K562 (cell line): ENCODE data around the gene HES4. TPM values are rescaled to one million over a fixed set of nuclear protein-coding genes. Genes with fewer than 3 reads are reported as not detected.

ENCODE experiments used
- ATF6 ChIP-seq: sonication (generic); formaldehyde crosslinking; IDR thresholded peaks from 2 replicates; pipeline ENCODE4 v1.4.0; 2020; ENCODE audit warnings: mild to moderate bottlenecking, missing genetic modification reagents
- BCOR ChIP-seq: fragments of 450-650 bp; IDR thresholded peaks from 2 replicates; pipeline ENCODE4 v1.6.1; 2016
- FOXA3 ChIP-seq, 2 experiments: fragments of 450-650 bp in 1 of 2; sonication (generic) in 1 of 2; formaldehyde crosslinking; IDR thresholded peaks in 1 of 2; conservative IDR thresholded peaks in 1 of 2; 2 replicates each; pipeline versions ENCODE4 v1.4.0 to v1.8.0; 2020 to 2022; ENCODE audit warnings: mild to moderate bottlenecking in 2 of 2, missing genetic modification reagents in 1 of 2
- GATAD2B ChIP-seq: fragments of 450-650 bp; IDR thresholded peaks from 2 replicates; pipeline ENCODE4 v1.6.1; 2017; ENCODE audit warnings: mild to moderate bottlenecking, borderline replicate concordance
- HINFP ChIP-seq: fragments of 450-650 bp; conservative IDR thresholded peaks from 2 replicates; pipeline ENCODE4 v1.6.1; 2016; ENCODE audit warnings: missing genetic modification characterization, low read depth, mild to moderate bottlenecking, control low read depth, missing compliant biosample characterization
- IFI16 ChIP-seq: fragments of 250-450 bp; sonication (Bioruptor Pico); IDR thresholded peaks from 2 replicates; pipeline ENCODE4 v2.1.2; 2022; ENCODE audit warnings: mild to moderate bottlenecking, inconsistent platforms
- MLX ChIP-seq, 2 experiments: fragments of 450-650 bp in 1 of 2; sonication (generic) in 1 of 2; formaldehyde crosslinking; conservative IDR thresholded peaks; 2 replicates each; pipeline versions ENCODE4 v1.4.0 to v1.8.1; 2020 to 2022; ENCODE audit warnings: mild to moderate bottlenecking in 1 of 2, missing genetic modification reagents in 1 of 2
- NFE2 ChIP-seq: IDR thresholded peaks from 2 replicates; pipeline ENCODE4 v1.6.1; 2014; ENCODE audit warnings: antibody characterized with exemption, low read depth
- NFYB ChIP-seq: IDR thresholded peaks from 2 replicates; pipeline ENCODE4 v1.6.1; 2011; ENCODE audit warnings: mild to moderate bottlenecking, moderate library complexity; ENCODE audit not compliant: insufficient read length; ENCODE audit errors: extremely low read depth
- PCBP1 ChIP-seq: fragments of 200-400 bp; formaldehyde crosslinking; IDR thresholded peaks from 2 replicates; pipeline ENCODE4 v1.6.1; 2018; ENCODE audit warnings: mild to moderate bottlenecking, low read depth, low read length; ENCODE audit not compliant: poor library complexity, severe bottlenecking
- PKNOX1 ChIP-seq: fragments of 450-650 bp; IDR thresholded peaks from 2 replicates; pipeline ENCODE4 v1.6.1; 2016
- RBM14 ChIP-seq: fragments of 200-400 bp; formaldehyde crosslinking; IDR thresholded peaks from 2 replicates; pipeline ENCODE4 v1.6.1; 2018; ENCODE audit warnings: low read depth, mild to moderate bottlenecking, low read length, moderate library complexity, borderline replicate concordance; ENCODE audit not compliant: insufficient read depth
- SNRNP70 ChIP-seq: fragments of 200-400 bp; formaldehyde crosslinking; optimal IDR thresholded peaks from 2 replicates; pipeline ENCODE3; 2017; ENCODE audit warnings: low read depth, low read length
- SP2 ChIP-seq: IDR thresholded peaks from 2 replicates; pipeline ENCODE4 v1.6.1; 2011; ENCODE audit warnings: mild to moderate bottlenecking, low read depth, low read length, moderate library complexity; ENCODE audit not compliant: poor library complexity, severe bottlenecking; ENCODE audit errors: extremely low read depth
- TGIF2 ChIP-seq: sonication (generic); formaldehyde crosslinking; IDR thresholded peaks from 2 replicates; pipeline ENCODE4 v1.8.1; 2022; ENCODE audit warnings: mild to moderate bottlenecking, missing genetic modification reagents, moderate library complexity
- ZBTB26 ChIP-seq: fragments of 450-650 bp; formaldehyde crosslinking; IDR thresholded peaks from 2 replicates; pipeline ENCODE4 v1.4.0; 2022; ENCODE audit warnings: missing genetic modification characterization
- ZNF224 ChIP-seq: sonication (generic); formaldehyde crosslinking; IDR thresholded peaks from 2 replicates; pipeline ENCODE4 v1.8.0; 2022; ENCODE audit warnings: mild to moderate bottlenecking, missing genetic modification reagents
- polyA plus RNA-seq, 8 experiments: library from polyadenylated mRNA; depleted of rRNA in 4 of 8; stranded (reverse) in 5 of 8; unstranded in 3 of 8; fragments of >200 nt; fragmentation: Nextera tagmentation in 2 of 8; fragmentation: Illumina TruSeq in 1 of 8; extraction: Ambion mirVana in 2 of 8; extraction: Trizol in 1 of 8; gene quantifications; 2 replicates each; pipeline versions ENCODE4 v1.2.1 to v1.2.3, GENCODE V29; 2011 to 2014; ENCODE audit warnings: inconsistent platforms in 1 of 8, missing spikeins in 1 of 8
- total RNA-seq, 7 experiments: library from RNA; depleted of rRNA in 6 of 7; stranded (reverse); fragments of >200 nt in 6 of 7; fragmentation: Illumina TruSeq in 2 of 7; extraction: Trizol in 2 of 7; gene quantifications; 2 replicates each; pipeline versions ENCODE4 v1.2.1 to v1.2.3, GENCODE V29; 2011 to 2021; ENCODE audit warnings: low replicate concordance in 1 of 7

The HES4 gene
- total and polyA plus RNA-seq, 9 of the 15 experiments (the other 6 are each of a cell fraction or from before 2014, with no cell fraction given), result 0.21 to 43.7 (median 5.3) TPM; not detected in 2

- TF ChIP-seq PCBP1 (peak; percentile 77), RBM14 (no peak), FOXA3 (CRISPR knock-in tag; conservative IDR thresholded peaks at IDR 0.05 in 1 of 2, IDR thresholded peaks at IDR 0.05 in 1 of 2) (no peak), NFE2 (no peak), GATAD2B (peak; percentile 87; the same call in 1 of the 2 replicates), SP2 (peak; percentile 61), MLX (CRISPR knock-in tag; conservative IDR thresholded peaks at IDR 0.05) (no peak), ZBTB26 (no peak), PKNOX1 (peak; percentile 98), IFI16 (CRISPR knock-in tag) (no peak), SNRNP70 (no peak), BCOR (no peak), ATF6 (CRISPR knock-in tag) (no peak), NFYB (peak; percentile 48), TGIF2 (peak; percentile 74; the same call in 1 of the 2 replicates), HINFP (tag) (peak; percentile 36; the same call in 1 of the 2 replicates), ZNF224 (no peak)
Measured at GRCh38 chr1:1033009-1033587, 33.2 kb upstream of the HES4 start (continued).
